Omental fat pad (tissue), 4 donors: Measurements from ENCODE around the gene LRRC36. TPM values are rescaled to one million over a fixed set of nuclear protein-coding genes. Genes with fewer than 3 reads are reported as not detected.
A peak's percentile ranks its signal among the peaks of the same experiment; 100 is the strongest.
"Not testable (repeated sequence)": the region's sequence is repeated elsewhere in the genome, so short reads cannot be mapped to it uniquely, and the experiment has no call there.

Experiments
- ATAC-seq: fragments of 150-250 bp; one replicate; pipeline ENCODE4 v1.9.1; 2016; ENCODE audit warnings: mild to moderate bottlenecking, moderate library complexity; ENCODE audit not compliant: low FRiP score
- DNase-seq: peaks from one replicate; pipeline ENCODE4 v3.0.0-alpha.2; 2019; ENCODE audit warnings: low spot score
- total RNA-seq, 4 donors: library from RNA; depleted of rRNA; stranded (reverse); fragments of >200 nt; gene quantifications; one replicate each; pipeline ENCODE4 v1.1.0, GENCODE V29; 2016
- TF ChIP-seq, protein P1 (sequence below), 3 donors: fragments of 450-650 bp; IDR thresholded peaks; one replicate each; pipeline ENCODE4 v1.5.1; 2016 to 2017; ENCODE audit warnings: antibody characterized with exemption in 3 of 3, mild to moderate bottlenecking in 3 of 3, moderate library complexity in 2 of 3

Gene LRRC36
- total RNA-seq, 4 donors from 2014 or later: 0.84 to 2.8 (median 1.0) TPM; not detected in 1

DNA sequence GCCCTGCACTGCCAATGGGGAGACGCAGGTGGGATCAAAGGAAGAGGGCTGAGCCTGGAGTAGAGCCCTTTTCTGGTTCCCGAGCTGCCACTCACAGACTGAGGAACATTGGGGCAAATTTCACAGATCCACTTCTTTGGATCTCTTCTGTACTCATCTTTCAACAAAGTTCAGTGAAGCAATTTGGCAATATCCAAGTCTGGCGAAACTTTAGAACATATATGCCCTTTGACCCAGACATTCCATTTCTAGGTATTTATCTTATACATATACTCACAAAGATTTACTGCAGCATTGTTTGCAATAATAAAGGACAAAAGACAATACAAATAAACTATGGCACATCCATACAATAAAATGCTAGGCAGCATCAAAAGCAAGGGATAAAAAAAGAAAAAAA, 84.7 kb downstream of the LRRC36 start:
- TF ChIP-seq, protein P1, sequence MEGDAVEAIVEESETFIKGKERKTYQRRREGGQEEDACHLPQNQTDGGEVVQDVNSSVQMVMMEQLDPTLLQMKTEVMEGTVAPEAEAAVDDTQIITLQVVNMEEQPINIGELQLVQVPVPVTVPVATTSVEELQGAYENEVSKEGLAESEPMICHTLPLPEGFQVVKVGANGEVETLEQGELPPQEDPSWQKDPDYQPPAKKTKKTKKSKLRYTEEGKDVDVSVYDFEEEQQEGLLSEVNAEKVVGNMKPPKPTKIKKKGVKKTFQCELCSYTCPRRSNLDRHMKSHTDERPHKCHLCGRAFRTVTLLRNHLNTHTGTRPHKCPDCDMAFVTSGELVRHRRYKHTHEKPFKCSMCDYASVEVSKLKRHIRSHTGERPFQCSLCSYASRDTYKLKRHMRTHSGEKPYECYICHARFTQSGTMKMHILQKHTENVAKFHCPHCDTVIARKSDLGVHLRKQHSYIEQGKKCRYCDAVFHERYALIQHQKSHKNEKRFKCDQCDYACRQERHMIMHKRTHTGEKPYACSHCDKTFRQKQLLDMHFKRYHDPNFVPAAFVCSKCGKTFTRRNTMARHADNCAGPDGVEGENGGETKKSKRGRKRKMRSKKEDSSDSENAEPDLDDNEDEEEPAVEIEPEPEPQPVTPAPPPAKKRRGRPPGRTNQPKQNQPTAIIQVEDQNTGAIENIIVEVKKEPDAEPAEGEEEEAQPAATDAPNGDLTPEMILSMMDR (IDR thresholded peaks at IDR 0.05): no peak
- DNase-seq: no peak
- no peak for ATAC-seq

DNA sequence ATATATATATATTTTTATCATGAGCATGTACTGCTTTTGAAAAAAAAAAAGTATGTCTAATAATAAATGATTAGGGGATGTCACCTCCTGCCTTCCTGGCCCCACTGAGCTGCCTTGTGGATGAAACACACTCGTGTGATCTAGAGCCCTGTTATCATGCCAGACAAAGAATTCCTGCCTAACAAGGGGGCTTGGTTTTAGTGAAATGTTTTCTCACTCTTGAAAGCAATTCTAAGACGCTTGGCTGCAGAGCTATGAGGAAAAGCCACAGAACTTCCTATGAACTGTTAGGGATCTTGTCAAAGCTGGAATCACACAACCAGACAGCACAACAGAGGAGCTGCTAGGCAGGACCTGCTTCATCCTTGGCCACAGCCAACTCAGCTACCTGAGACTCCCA, 85.7 kb downstream of the LRRC36 start:
- TF ChIP-seq, protein P1 (IDR thresholded peaks at IDR 0.05): no peak
- no peak for DNase-seq
- ATAC-seq: no peak

DNA sequence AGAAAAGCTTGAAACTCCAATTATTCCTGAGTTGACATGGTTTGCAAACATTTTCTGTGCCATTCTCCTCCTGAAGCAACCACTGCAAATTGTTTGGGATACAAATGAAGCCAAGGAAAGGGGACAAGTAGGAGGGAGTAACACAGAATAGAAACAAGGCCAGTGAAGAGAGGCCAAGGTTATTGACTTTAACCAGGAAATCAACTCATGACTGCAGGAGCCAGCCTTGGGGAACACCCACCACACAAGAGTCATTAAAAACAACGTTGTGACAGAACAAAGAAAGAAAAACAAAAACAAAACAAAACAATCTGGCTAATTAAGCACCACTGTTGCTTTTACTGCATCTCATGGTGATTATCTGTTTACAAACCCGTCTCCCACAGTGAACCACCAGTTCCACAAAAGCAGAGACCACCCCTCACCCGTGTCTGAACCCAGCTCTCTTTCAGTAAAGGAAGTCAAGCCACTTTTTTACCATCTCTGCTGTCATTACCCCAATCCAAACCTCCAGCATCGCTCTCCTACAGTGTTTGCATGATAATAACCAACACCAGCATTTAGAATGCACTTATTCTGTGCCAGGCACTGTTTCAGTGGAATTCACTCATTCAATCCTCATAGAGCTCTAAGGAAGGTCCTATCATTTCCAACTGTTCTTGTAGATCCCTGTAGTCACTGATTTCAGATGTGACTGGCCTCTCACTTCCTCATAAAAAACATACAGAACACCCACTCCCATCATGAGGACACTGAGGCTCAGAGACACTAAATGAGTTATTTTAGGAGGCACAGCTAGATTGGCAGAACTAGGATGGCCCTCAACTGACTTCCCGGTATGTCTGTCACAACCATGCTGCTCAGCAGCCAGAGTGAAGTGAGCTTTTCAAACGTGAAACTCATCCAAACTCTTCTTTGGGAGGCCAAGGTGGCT, 87.6 kb downstream of the LRRC36 start:
- TF ChIP-seq, protein P1 (IDR thresholded peaks at IDR 0.05): no peak
- DNase-seq: no peak
- no peak for ATAC-seq

DNA sequence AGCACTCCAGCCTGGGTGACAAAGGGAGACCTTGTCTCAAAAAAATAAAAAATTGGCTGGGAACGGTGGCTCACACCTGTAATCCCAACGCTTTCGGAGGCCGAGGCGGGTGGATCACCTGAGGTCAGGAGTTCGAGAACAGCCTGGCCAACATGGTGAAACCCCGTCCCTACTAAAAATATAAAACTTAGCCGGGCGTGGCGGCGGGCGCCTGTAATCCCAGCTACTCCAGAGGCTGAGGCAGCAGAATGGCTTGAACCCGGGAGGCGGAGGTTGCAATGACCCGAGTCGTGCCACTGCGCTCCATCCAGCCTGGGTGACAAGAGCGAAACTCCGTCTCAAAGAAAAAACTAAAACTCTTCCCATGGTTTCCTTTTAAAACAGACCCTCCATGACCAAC, 88.8 kb downstream of the LRRC36 start:
- ATAC-seq: not testable (repeated sequence)

DNA sequence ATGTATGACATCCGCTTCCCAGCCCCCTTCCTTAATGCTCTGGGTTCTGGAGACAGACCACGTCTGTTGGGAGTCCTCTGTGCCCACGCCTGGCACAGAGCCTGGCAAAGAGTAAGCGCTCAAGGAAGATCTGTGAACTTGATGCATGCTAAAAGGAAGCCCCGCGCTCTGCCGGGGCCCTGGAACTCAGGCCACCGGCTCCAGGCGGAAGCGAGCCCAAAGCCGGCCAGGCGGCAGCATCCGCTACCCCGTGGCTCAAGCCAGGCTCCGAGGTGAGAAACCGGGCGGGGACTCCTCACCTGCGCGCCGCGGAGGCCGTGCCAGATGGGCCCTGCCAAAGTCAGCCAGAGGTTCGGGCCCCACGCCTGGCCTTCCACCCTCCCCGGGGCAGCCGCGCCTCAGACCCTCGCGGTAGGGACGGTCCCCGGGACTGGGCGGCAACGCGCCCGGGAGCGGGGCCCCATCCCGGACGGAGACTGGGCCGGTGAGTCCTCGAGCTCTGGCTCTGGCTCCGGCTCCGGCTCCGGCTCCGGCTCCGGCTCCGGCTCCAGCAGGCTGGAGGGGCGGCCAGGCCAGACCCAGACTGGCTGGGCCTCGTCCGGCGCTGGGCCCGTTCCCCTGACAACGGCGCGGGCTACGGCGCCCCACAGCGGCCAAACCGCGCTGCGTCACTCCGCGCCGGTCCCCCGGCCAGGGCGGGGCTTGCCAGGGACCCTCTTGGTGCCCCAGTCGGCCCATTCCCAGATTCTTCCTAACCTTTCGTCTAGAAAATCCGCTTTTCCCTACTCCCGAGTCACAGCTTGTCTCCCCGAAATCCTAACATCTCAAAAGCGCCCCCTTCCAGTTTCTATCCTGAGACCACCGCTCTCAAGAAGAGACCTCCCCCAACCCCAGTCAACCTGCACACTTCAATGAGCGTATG, 89.5 kb downstream of the LRRC36 start, which contains the start of gene ZDHHC1:
Gene ZDHHC1, minus strand, starts transcription at position 606 of the 922 bp plus-strand sequence. CDS start 8,702 bp downstream, outside the sequence.
- TF ChIP-seq, protein P1 (IDR thresholded peaks at IDR 0.05): no peak
- DNase-seq: no peak
- peak; percentile 93 for ATAC-seq

More for the DNA sequence above, 88.8 kb downstream of the LRRC36 start:
- not testable (repeated sequence) for DNase-seq

DNA sequence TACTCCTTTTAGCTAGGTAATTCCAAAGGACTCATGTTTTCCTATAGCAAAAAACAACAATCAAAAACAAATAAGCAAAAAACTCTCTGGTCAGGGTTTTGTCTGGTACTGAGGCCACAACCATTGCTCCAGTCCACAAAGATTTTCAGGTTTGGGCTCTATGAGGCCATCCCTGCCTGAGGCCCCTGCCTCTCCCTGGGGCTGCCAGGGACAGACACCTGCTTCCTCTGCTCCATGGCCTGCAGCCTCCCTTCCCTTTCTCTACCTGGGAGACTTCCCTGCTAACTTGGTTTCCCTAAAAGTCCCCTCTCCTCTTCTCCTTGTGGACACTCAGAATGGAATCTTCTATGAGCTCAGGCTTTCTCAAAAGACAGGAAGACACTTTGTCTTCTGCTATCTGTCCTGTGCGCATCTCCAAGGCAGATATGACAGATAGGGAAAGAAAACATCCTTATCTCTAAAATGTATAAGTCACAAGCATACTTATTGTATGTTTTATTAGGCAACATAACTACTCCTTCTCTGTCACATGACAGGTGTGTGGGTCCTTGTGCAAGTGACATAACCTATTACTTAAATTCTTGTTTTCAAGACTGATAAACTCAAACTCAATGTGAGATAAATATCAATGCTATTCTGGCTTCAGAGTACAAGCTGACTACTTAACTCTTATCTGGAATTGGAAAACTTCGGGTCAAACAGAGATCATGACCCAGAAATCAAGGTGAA, 90.9 kb downstream of the LRRC36 start:
- no peak for ATAC-seq
- TF ChIP-seq, protein P1 (IDR thresholded peaks at IDR 0.05): no peak
- DNase-seq: no peak
